ENCODE data around the gene C1orf105.

- TF ChIP-seq ZBTB7A (CRISPR knock-in tag; IDR thresholded peaks at IDR 0.05) (no peak), ZNF263 (CRISPR knock-in tag; IDR thresholded peaks at IDR 0.05) (no peak), NFYC (CRISPR knock-in tag; IDR thresholded peaks at IDR 0.05) (no peak), BHLHE40 (IDR thresholded peaks at IDR 0.05; ENCODE audit: low read length) (no peak), ZNF75D (CRISPR knock-in tag; IDR thresholded peaks at IDR 0.05; ENCODE audit: borderline replicate concordance) (no peak)
- TF ChIP-seq, protein P1, sequence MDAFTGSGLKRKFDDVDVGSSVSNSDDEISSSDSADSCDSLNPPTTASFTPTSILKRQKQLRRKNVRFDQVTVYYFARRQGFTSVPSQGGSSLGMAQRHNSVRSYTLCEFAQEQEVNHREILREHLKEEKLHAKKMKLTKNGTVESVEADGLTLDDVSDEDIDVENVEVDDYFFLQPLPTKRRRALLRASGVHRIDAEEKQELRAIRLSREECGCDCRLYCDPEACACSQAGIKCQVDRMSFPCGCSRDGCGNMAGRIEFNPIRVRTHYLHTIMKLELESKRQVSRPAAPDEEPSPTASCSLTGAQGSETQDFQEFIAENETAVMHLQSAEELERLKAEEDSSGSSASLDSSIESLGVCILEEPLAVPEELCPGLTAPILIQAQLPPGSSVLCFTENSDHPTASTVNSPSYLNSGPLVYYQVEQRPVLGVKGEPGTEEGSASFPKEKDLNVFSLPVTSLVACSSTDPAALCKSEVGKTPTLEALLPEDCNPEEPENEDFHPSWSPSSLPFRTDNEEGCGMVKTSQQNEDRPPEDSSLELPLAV (CRISPR knock-in tag; conservative IDR thresholded peaks at IDR 0.05; ENCODE audit: low read depth), result no peak
Observed at GRCh38 chr1:172425339-172425738, 4.9 kb downstream of the C1orf105 start.

Data from HepG2 (cell line).